NCI-H2196 treated with DMSO at 0.1 percent for 48 hours (cell line): ENCODE measurements around the gene NEDD4L.

Source experiments
- DNase-seq: peaks from one replicate; lab custom pipeline; 2025; ENCODE audit not compliant: unreplicated experiment; lab: John Stamatoyannopoulos, UW

Gene NEDD4L

GRCh38 chr18:58201733-58202730, 158.0 kb downstream of the NEDD4L start:
- peak; percentile 74 for DNase-seq

GRCh38 chr18:58204776-58205442, 160.9 kb downstream of the NEDD4L start:
- DNase-seq: no peak

DNA sequence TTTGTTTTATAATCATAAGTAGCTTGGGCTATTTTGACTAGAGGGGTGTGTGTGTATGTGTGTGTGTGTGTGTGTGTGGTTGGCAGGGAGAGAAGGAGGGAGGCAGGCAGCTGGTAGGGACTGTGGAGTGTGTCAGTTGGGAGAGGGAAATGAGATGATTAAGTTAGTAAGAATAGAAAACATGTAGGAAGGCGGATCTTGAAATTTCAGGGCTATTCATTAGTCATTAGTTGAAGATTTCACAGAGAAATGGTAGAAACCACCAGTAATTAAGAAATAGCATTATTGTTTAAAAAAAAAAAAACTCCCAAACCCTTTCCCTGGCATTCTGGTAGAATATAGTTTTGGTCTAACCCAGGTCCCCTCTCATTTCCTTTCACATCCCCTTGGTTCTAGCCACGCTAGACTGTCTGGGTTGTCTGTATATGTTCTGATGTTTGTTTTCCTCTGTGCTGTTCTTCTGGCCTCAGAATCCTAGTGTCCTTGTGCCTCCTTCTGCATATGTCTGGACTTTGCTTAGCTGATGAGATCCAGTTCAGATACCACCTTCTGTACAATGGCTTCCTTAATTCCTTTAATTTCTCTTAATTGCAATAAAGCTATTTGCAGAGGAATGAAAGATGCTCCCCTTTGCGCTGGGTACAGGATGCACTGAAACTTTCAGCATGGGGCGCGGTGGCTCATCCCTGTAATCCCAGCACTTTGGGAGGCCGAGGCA, 161.6 kb downstream of the NEDD4L start:
- DNase-seq: no peak

DNA sequence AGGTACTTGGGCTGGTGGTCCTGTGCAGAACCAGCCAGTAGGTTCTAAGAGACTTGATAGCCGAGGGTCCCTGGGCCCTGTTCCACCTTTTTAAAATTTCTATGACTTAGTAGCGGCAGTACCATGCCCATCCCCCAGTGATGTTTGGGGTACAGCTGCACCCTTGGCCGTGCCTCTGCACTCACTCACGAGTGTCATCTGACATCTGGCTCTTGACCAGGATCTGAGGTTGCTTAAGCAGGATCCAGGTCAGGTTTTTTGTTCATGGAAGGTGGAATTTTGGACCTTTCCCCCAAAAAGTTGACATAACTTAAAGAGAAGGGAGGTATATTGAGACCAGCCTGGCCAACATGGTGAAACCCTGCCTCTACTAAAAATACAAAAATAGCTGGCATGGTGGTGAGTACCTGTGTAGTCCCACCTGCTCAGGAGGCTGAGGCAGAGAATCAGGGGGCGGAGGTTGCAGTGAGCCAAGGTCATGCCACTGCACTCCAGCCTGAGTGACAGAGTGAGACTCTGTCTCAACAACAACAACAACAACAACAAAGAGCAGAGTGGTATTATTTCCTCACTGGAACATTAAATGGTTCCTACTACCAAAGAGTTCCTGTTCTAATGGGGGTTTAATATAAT, 163.6 kb downstream of the NEDD4L start:
- DNase-seq: no peak

DNA sequence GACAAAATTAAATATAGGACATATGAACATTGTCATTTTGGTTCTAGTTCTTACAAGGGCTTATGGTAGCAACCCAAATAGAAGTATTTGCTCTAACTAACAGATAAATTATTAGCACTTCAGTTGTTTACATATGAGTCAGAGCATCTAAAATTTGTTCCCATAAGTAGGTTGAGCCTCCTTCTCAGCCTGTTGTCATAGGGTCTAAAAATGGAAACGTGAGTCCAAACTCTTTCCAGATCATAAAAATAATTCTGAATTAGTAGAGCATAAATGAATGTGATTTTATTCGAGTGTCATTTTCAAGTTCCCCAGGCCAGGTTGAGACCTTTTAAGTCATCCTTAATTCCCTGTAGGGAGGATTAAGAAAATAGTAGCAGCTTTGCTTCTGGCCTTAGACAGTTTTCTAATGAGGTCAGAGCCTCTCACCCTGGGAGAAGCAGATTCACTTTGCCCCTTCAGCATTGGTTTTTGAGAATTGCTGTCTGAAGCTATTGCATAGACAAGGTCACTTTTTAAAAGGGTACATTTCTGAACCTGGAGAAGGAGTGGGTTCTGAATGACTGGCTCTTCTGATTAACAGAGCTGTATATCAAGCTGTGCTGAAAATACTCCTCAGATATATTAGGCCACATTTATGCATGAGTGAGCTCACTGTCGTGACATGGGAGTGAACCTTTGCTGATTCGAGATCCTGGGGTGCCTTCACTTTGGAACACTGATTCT, 164.3 kb downstream of the NEDD4L start:
- DNase-seq: no peak

GRCh38 chr18:58209326-58209725, 165.3 kb downstream of the NEDD4L start:
- DNase-seq: no peak

- DNase-seq: no peak
Observed at GRCh38 chr18:58211510-58211909, 167.5 kb downstream of the NEDD4L start.

- no peak for DNase-seq
Observed at GRCh38 chr18:58212274-58212673, 168.2 kb downstream of the NEDD4L start.

DNA sequence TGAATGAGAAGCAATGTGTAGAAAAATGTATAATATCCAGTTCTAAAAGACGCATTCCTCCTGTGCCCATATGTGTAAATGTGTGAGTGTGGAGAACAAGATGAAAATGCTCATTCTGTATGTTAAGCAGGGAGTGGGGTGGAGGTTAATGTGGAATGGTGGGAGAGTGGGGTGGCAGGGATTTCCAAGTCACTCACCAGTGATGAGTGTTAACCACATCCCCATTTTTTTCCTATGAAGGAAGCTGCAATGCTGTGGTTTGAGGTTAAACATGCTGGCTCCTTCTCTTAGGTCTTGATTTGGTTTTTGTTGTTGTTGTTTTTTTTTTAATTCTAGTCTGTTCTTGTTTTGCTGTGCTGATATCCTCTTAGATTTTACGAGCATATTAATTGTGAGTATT, 169.4 kb downstream of the NEDD4L start:
- DNase-seq: no peak

GRCh38 chr18:58215011-58215410, 171.0 kb downstream of the NEDD4L start:
- DNase-seq: no peak

GRCh38 chr18:58216071-58216481, 172.1 kb downstream of the NEDD4L start:
- DNase-seq: no peak

- no peak for DNase-seq
Observed at GRCh38 chr18:58217052-58217451, 173.0 kb downstream of the NEDD4L start.

DNA sequence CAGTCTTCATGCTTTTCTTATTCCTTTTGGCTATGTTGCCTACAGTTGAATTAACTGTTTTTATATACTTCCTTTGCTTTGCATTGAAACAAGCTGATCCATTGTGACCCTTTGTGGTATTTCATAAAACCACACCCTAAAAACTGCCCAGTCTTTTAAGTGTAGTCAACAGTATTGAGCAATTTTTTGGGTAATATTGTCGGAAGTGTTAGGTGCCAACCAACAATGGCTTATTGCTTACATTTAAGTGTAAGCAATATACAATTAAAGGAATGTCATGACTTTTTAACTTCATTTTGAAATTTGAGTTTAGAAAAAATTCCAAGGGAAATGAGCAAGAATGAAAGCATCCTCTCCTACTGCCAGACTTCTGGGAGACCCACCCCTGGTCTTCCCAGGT, 174.1 kb downstream of the NEDD4L start:
- no peak for DNase-seq

DNA sequence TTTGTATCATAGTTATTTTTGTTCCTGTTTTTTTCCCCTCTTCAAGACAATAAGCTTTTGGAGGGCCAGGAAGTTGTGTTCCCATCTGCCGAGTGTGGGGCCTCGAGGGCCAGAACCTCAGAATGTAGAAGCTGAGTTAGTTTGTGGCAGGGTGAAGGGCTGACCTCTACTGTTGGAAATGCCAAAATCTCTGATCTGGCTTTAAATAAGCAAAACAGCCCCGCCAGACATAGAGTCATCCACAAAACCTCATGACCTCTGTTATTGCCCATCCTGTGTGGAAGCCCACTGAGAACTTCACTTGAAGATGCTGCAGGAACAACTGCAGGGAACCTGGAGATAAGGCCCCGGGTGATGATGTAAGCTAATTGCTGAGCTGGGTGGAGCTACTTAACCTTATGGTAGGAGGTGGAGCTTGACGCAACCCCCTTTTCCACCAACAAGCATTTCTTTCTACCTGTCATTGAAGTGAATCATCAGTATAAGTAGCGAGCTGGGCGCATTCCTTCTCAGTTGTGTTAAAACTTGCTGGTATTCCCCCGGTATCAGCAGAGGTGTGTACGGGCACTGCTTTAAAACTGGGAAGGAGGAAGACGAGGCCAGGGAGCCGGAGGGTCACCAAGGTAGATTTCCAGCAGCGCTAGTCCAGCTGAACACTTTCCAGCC, 177.2 kb downstream of the NEDD4L start:
- no peak for DNase-seq

GRCh38 chr18:58222432-58223125, 178.6 kb downstream of the NEDD4L start:
- DNase-seq: no peak

DNA sequence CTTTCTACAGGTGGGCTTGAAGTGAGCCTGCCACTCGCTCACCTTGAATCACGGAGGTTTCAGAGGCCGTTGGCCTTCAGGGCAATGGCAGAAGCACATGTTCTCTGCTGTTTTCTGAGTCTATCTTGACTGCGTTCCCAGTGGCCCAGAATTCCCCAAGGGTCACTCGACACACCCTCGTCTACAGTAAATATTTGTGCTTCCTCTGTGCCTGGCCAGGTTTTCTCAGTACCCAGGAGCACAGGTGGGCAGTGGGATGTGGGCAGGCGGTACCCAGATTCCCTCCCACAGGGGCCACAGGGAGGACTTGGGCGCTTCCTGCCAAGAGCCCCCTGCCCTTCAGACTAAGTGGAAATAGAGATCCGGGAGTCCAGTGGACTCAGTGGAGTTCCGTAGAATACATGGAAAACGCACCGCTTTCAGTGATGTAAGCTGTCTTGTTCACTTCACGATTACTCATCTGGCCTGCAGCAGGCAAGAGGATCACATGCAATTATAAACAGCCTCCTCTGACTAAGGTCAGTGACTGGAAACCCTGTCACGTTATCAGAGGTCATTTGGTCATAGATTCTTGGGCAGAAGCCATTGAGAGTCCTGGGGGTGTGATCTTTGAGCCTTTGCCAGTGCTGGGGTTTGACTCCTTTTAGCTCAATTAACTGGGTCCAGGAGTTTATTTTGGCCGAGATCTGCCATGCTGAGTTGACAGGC, 179.8 kb downstream of the NEDD4L start:
- peak; percentile 80 for DNase-seq

DNA sequence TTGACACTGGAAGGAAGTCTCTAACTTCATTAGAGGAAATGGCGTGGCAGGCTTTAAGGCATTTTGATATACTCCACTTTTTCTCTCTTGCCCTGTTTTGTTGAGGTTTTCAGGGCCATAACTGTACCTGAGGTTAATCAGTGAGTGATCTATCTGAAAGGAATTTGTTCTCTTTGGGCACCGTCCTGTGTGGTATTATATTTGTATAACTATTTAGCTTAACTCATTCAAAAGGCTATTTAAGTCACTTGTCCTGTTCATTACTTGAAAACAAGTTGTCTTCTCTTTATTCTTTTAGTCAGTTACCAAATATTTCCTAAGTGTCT, 180.4 kb downstream of the NEDD4L start:
- DNase-seq: no peak

DNA sequence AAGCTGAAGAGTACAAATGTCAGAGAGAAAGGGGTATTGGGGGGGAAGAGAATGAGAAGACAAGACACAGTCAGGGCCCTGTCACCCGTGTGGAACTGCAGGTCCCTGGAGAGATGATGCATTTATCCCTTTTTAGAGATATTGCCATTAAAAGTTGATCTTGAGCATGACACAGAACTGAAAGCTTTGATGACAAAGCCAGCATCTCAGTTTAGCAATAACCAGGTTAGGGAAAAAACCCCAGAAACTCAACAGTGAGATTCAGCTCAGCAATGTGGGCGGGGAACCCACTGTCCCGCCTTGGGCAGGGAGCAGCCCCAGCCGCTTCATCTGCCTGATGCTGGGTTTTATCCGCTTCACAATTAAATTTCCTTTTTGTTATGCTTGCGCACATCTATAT, 181.1 kb downstream of the NEDD4L start:
- no peak for DNase-seq

DNA sequence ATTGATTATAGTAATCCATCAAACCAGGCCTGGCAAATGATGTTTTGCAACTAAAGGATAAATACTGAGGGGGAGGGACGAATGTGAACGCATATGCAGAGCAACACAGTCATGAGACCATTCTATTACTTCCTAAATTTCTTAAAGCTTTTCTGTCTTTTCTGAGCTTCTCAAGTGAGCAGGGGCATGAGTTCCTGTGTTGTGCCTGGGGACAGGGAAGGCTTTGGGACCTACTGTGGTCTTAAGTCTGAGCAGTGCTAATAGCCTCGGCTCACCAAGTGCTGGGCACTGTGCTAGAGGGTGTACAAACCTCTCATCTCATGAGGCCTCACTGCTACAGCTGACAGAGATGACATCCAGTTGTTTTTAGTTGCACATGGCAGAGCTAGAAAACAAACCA, 182.4 kb downstream of the NEDD4L start:
- DNase-seq: no peak
